VCaP (cell line): Measurements from ENCODE around the gene GGT1.
"Not testable (repeated sequence)": the region's sequence is repeated elsewhere in the genome, so short reads cannot be mapped to it uniquely, and the experiment has no call there.

Experiments
- H3K27ac ChIP-seq: fragments of 450-650 bp; 2 replicates; pipeline ENCODE4 v1.5.1; 2017
- CTCF ChIP-seq: fragments of 450-650 bp; conservative IDR thresholded peaks from 2 replicates; pipeline ENCODE4 v1.5.1; 2017; ENCODE audit warnings: mild to moderate bottlenecking, moderate library complexity

Gene GGT1

DNA sequence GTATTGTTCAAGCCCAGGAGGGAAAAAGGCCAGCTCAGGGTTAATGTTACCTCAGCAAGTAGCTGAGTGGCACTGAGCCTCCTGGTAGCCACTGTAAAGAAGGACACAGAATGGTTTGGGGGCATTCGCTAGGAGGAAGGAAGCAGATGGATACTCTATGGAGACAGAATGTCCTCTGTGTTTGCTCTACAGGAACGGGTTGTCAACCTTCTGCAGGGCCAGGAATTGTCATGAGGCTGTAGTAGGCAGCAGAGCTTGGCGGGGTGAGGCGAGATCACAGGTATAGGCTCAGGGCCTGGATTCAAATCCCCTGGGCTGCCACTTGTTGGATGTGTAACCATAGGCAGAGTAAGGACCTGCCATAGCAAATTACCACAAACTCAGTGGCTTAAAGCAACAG, 7.1 kb upstream of the GGT1 start:
- TF ChIP-seq CTCF, result no peak
- H3K27ac ChIP-seq, result peak overlapping the region; percentile 94

DNA sequence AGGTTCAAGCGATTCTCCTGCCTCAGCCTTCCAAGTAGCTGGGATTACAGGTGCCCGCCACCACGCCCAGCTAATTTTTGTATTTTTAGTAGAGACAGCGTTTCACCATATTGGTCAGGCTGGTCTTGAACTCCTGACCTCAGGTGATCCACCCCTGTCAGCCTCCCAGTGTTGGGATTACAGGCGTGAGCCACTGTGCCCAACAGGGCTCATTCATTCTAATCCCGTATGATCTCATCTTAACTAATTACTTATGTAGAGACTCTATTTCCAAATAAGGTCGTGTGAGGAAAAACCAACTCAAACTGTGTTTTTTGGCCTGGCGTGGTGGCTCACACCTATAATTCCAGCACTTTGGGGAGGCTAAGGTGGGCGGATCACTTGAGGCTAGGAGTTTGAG, 5.9 kb upstream of the GGT1 start:
- H3K27ac ChIP-seq, result not testable (repeated sequence)

DNA sequence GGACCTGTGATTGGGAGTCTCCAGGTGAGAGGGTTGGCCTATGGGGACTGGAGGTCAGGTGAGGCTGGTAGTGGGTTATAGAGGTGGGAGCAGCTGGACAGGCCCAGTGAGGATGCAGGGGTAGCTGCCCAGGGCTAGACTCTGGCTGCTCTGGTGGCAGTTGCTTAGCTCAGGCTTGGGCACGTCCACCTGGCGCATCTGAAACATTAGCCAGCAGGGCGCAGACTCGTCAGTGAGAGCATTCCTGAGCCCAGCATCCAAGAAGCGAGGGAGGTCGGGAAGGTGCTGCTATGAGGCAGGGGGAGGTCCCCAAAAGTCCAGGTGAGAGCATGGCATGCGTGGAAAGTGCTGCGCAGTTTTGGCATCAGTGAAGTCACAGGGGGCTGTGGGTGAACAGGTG, 3.5 kb upstream of the GGT1 start:
- H3K27ac ChIP-seq, result no peak overlapping the region
- TF ChIP-seq CTCF, result no peak

GRCh38 chr22:24599958-24600715, 2.9 kb upstream of the GGT1 start:
- H3K27ac ChIP-seq, result not testable (repeated sequence)

GRCh38 chr22:24601217-24602104, 1.5 kb upstream of the GGT1 start:
- TF ChIP-seq CTCF, result no peak
- H3K27ac ChIP-seq, result peak overlapping the region; percentile 42

DNA sequence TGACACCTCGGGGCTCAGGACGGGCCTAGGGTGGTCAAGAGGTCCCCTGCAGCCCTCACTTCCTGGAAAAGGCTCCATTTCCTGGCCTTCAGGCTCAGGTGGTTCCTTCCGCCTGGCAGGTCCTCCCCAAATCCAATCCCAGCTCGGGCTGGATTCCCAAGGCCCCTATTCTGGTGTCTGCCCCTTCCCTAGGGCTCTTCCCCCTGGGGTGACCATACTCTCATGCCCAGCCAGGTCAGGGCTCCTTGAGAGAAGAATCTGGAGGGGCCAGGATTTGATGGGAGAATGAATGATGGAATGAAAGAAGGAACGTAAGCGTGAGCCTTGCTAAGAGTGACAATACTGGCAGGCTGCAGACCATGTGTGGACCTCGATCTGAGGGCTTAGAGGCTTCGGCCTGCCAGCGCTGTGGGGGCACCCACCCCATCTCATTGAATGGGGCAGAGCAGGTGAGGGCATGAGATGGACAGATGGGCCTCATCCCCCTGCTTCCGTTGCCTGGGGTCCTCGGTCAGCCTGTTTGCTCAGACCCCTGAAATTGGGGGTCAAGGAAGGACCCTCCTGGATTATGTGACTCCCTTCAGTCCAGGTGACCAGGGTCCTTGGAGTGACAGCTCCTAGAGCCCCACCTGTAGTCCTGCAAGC, 766 bp upstream of the GGT1 start:
- peak overlapping the region; percentile 42; the same call in 1 of the 2 replicates for H3K27ac ChIP-seq

GRCh38 chr22:24603770-24604629, 1.0 kb downstream of the GGT1 start:
- 0 out of 2 replicates have a peak overlapping the region, but pooled peaks have one; percentile 23 for H3K27ac ChIP-seq

DNA sequence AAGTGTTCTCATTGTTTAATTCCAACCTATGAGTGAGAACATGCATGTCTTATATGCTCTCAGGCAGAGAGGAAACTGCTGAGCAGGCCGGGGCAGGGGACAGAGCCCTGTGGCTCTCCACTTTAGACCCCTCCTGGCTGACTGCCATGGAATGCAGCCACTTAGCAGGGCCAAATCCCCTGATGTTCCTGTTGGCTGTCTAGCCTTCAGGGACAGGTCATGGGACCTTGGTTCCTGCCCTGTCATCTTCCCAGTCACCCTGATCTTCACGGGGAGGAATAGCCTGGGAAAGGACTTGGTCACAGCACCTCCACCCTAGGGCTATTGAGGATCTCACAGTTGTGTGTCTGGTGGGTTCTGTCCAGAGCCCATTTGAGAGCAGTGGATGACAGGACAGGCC, 3.3 kb downstream of the GGT1 start:
- not testable (repeated sequence) for H3K27ac ChIP-seq

DNA sequence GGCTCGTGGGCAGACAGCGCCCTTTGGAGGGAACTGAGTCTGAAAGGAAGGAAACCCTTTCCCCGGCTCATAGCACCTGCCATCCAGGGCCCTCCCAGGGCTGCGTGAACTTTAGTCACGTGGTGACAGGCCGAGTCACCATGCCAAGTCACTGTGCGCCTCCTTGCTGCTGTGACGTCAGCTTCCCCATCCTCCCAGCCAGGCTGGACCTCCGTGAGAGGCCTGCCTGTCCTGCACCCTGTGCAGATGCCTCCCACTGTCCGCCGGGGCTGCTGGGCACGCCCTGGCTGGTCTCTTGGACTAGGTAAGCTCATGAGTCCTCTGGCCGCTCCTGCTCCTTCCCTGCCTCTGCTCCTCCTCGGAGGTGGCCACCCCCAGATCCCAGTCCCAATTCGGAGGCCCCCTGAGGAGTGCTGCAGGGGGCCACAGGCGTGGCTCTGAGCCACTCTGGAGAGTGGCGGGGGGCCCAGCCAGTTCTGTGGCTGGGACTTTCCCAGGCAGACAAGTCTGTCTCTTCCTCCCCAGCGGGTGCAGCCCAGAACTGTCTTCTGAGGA, 4.5 kb downstream of the GGT1 start:
- not testable (repeated sequence) for H3K27ac ChIP-seq

GRCh38 chr22:24608327-24608726, 5.3 kb downstream of the GGT1 start:
- not testable (repeated sequence) for H3K27ac ChIP-seq

DNA sequence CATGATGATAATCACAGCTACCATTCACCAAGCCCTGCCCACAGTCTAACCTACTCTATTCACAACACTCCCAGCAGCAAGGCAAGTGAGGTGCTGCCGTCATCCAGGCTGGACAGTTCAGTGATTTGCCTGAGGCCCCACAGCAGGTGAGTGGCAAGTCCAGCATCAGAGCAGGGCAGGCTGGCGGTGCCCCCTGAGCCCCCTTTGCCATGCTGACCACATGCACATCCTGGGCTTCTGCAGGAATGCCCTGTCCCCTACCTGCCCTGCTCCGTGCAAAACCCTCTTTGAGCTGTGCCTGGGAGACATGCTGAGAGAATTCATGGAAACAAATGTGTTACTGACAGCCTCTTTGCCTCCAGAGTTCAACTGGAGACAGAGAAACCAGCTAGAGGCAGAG, 6.9 kb downstream of the GGT1 start:
- H3K27ac ChIP-seq, result not testable (repeated sequence)

- H3K27ac ChIP-seq, result not testable (repeated sequence)
These were observed 11.8 kb downstream of the GGT1 start for GRCh38 chr22:24614794-24615193.

- not testable (repeated sequence) for H3K27ac ChIP-seq
These were observed 18.3 kb downstream of the GGT1 start for GRCh38 chr22:24621244-24621643.

- not testable (repeated sequence) for H3K27ac ChIP-seq
These were observed 19.6 kb downstream of the GGT1 start for GRCh38 chr22:24622596-24622995.

- H3K27ac ChIP-seq, result not testable (repeated sequence)
These were observed 24.9 kb downstream of the GGT1 start for GRCh38 chr22:24627911-24628310.
